IMR-90 (cell line): ENCODE results near the gene ZNF292. TPM values are rescaled to one million over a fixed set of nuclear protein-coding genes. Genes with fewer than 3 reads are reported as not detected.

Experiments
- ATAC-seq: fragments of 200-7000 bp; cut with Tn5 transposase; 2 replicates; pipeline ENCODE4 v1.9.1; 2020; ENCODE audit warnings: low read depth, mild to moderate bottlenecking, moderate library complexity
- BruUV-seq: library from RNA; stranded (reverse); fragments of 400-500 nt; replicated peaks from 2 replicates; lab custom pipeline; 2021; lab: Mats Ljungman, UMichigan
- CTCF ChIA-PET: fragments of 300-600 bp; formaldehyde crosslinking; extraction: SDS; loops from one replicate; lab custom pipeline; 2021; ENCODE audit warnings: antibody characterized with exemption; lab: Yijun Ruan, JAX
- POLR2A ChIA-PET: fragments of 300-600 bp; sonication (Branson Sonifier 250); formaldehyde crosslinking; loops from one replicate; lab custom pipeline; 2022; ENCODE audit warnings: antibody characterized with exemption; ENCODE audit not compliant: unreplicated experiment; lab: Charles Lee
- DNase-seq: peaks from one replicate; pipeline ENCODE4 v3.0.0; 2013
- H2AFZ ChIP-seq: replicated peaks from 2 replicates; pipeline ENCODE3; 2013; ENCODE audit warnings: low read length, mild to moderate bottlenecking; ENCODE audit not compliant: poor library complexity
- H2AK5ac ChIP-seq: 2 replicates; pipeline ENCODE4 v1.6.1; 2013; ENCODE audit warnings: low read depth, low read length, inconsistent platforms
- H2AK9ac ChIP-seq: replicated peaks from 2 replicates; pipeline ENCODE3; 2013; ENCODE audit warnings: mild to moderate bottlenecking, low read depth, low read length, moderate library complexity; ENCODE audit not compliant: poor library complexity
- H2BK120ac ChIP-seq: 2 replicates; pipeline ENCODE4 v1.6.1; 2013; ENCODE audit warnings: low read depth, low read length, inconsistent platforms
- H2BK15ac ChIP-seq: 3 replicates; pipeline ENCODE4 v1.6.1; 2013; ENCODE audit warnings: low read depth, low read length, inconsistent platforms
- H2BK20ac ChIP-seq: 2 replicates; pipeline ENCODE4 v1.6.1; 2013; ENCODE audit warnings: low read depth, mild to moderate bottlenecking, inconsistent platforms, low read length, moderate library complexity
- H2BK5ac ChIP-seq: 2 replicates; pipeline ENCODE4 v1.6.1; 2013; ENCODE audit warnings: mild to moderate bottlenecking, low read depth, low read length, inconsistent platforms; ENCODE audit not compliant: poor library complexity, severe bottlenecking
- H3K14ac ChIP-seq: replicated peaks from 2 replicates; pipeline ENCODE4 v1.6.1; 2013; ENCODE audit warnings: low read depth, low read length, inconsistent platforms
- H3K18ac ChIP-seq: 2 replicates; pipeline ENCODE4 v1.6.1; 2013; ENCODE audit warnings: low read depth, low read length, control low read depth
- H3K23ac ChIP-seq: 2 replicates; pipeline ENCODE4 v1.6.1; 2013; ENCODE audit warnings: low read depth, low read length, inconsistent platforms
- H3K27ac ChIP-seq: 2 replicates; pipeline ENCODE4 v1.5.1; 2013; ENCODE audit warnings: mild to moderate bottlenecking, control low read depth, low read length; ENCODE audit not compliant: insufficient read depth
- H3K27me3 ChIP-seq: 2 replicates; pipeline ENCODE4 v1.6.1; 2013; ENCODE audit warnings: low read length; ENCODE audit not compliant: control insufficient read depth, insufficient read depth
- H3K36me3 ChIP-seq: 2 replicates; pipeline ENCODE4 v1.6.1; 2013; ENCODE audit warnings: low read length, mixed read lengths; ENCODE audit not compliant: control insufficient read depth, insufficient read depth
- H3K4ac ChIP-seq: 2 replicates; pipeline ENCODE4 v1.6.1; 2013; ENCODE audit warnings: low read depth, low read length, inconsistent platforms
- H3K4me1 ChIP-seq: 2 replicates; pipeline ENCODE4 v1.6.1; 2013; ENCODE audit warnings: low read length, mixed read lengths; ENCODE audit not compliant: control insufficient read depth, insufficient read depth
- H3K4me2 ChIP-seq: 2 replicates; pipeline ENCODE4 v1.6.1; 2013; ENCODE audit warnings: low read depth, mild to moderate bottlenecking, control low read depth, low read length, moderate library complexity
- H3K4me3 ChIP-seq: 2 replicates; pipeline ENCODE4 v1.5.1; 2013; ENCODE audit warnings: low read depth, mild to moderate bottlenecking, control low read depth, low read length, moderate library complexity; ENCODE audit not compliant: insufficient read depth
- H3K56ac ChIP-seq: 2 replicates; pipeline ENCODE4 v1.6.1; 2013; ENCODE audit warnings: low read length, inconsistent platforms; ENCODE audit not compliant: insufficient read depth; ENCODE audit errors: extremely low read depth
- H3K79me1 ChIP-seq, 2 experiments: 2 replicates each; pipeline ENCODE4 v1.6.1; 2013; ENCODE audit warnings: low read length in 2 of 2, inconsistent platforms in 1 of 2, low read depth in 1 of 2
- H3K9ac ChIP-seq: 2 replicates; pipeline ENCODE4 v1.6.1; 2013; ENCODE audit warnings: low read depth, low read length, control low read depth
- H3K9me1 ChIP-seq: 2 replicates; pipeline ENCODE4 v1.6.1; 2013; ENCODE audit warnings: low read length, inconsistent platforms; ENCODE audit not compliant: insufficient read depth
- H3K9me3 ChIP-seq: 2 replicates; pipeline ENCODE4 v1.6.1; 2013; ENCODE audit warnings: low read length; ENCODE audit not compliant: control insufficient read depth, insufficient read depth
- H4K20me1 ChIP-seq: 2 replicates; pipeline ENCODE4 v1.6.1; 2013; ENCODE audit warnings: low read length, inconsistent platforms; ENCODE audit not compliant: insufficient read depth
- H4K5ac ChIP-seq: 2 replicates; pipeline ENCODE4 v1.6.1; 2013; ENCODE audit warnings: mild to moderate bottlenecking, low read depth, low read length, control low read depth
- H4K8ac ChIP-seq, 2 experiments: 2 replicates each; pipeline ENCODE4 v1.6.1; 2013; ENCODE audit warnings: low read depth in 2 of 2, low read length in 2 of 2, control low read depth in 1 of 2, inconsistent platforms in 1 of 2
- H4K91ac ChIP-seq: 2 replicates; pipeline ENCODE4 v1.6.1; 2013; ENCODE audit warnings: low read depth, low read length, inconsistent platforms; ENCODE audit not compliant: insufficient read depth
- BHLHE40 ChIP-seq: fragments of 150-350 bp; IDR thresholded peaks from 2 replicates; pipeline ENCODE4 v1.6.1; 2016; ENCODE audit warnings: mild to moderate bottlenecking, low read depth, low read length
- CEBPB ChIP-seq: IDR thresholded peaks from 2 replicates; pipeline ENCODE4 v1.6.1; 2012; ENCODE audit warnings: low read depth, low read length, improper control_type of control experiment
- CHD1 ChIP-seq: IDR thresholded peaks from 2 replicates; pipeline ENCODE4 v1.6.1; 2012; ENCODE audit warnings: low read depth, low read length, improper control_type of control experiment
- CTCF ChIP-seq: conservative IDR thresholded peaks from 2 replicates; pipeline ENCODE4 v1.5.1; 2012; ENCODE audit warnings: mild to moderate bottlenecking, low read depth, low read length, improper control_type of control experiment
- FOS ChIP-seq: fragments of 150-350 bp; IDR thresholded peaks from 2 replicates; pipeline ENCODE4 v1.6.1; 2016; ENCODE audit warnings: low read depth, low read length
- MAFK ChIP-seq: IDR thresholded peaks from 2 replicates; pipeline ENCODE4 v1.6.1; 2012; ENCODE audit warnings: low read depth, low read length, improper control_type of control experiment
- NFE2L2 ChIP-seq: fragments of 150-350 bp; IDR thresholded peaks from 2 replicates; pipeline ENCODE4 v1.6.1; 2016; ENCODE audit warnings: low read depth, mild to moderate bottlenecking, low read length
- POLR2A ChIP-seq: IDR thresholded peaks from 2 replicates; pipeline ENCODE4 v1.6.1; 2012; ENCODE audit warnings: mild to moderate bottlenecking, low read depth, low read length
- RAD21 ChIP-seq: IDR thresholded peaks from 2 replicates; pipeline ENCODE4 v1.6.1; 2012; ENCODE audit warnings: low read length, improper control_type of control experiment
- RFX5 ChIP-seq: IDR thresholded peaks from 2 replicates; pipeline ENCODE4 v1.8.0; 2012; ENCODE audit warnings: low read depth, mild to moderate bottlenecking, low read length, moderate library complexity
- SMC3 ChIP-seq: fragments of 150-350 bp; IDR thresholded peaks from 2 replicates; pipeline ENCODE4 v1.6.1; 2016; ENCODE audit warnings: low read depth, mild to moderate bottlenecking, antibody characterized with exemption, low read length, moderate library complexity
- USF2 ChIP-seq: fragments of 150-350 bp; IDR thresholded peaks from 2 replicates; pipeline ENCODE4 v1.6.1; 2017; ENCODE audit warnings: mild to moderate bottlenecking, antibody characterized with exemption, low read length, low read depth
- WGBS, 2 experiments: methylation state at CpG; one replicate each; pipeline versions ENCODE4 v1.1.5 to v1.1.7; 2013; ENCODE audit warnings: missing lambda C conversion rate in 2 of 2; ENCODE audit not compliant: insufficient read length in 1 of 2; ENCODE audit errors: extremely low coverage in 2 of 2; 5-methylcytosine and 5-hydroxymethylcytosine counted together
- dilution Hi-C: fragments of 300-500 bp; cut with HindIII; formaldehyde crosslinking; loops from one replicate; pipeline ENCODE4 v1.14.3; 2018; ENCODE audit warnings: low sequenced_read_pairs; ENCODE audit not compliant: unreplicated experiment
- in situ Hi-C: fragments of 300-500 bp; cut with MboI; formaldehyde crosslinking; loops from 3 replicates; pipeline ENCODE4 v1.14.3; 2019; ENCODE audit warnings: low sequenced_read_pairs, inconsistent platforms, mixed read lengths
- intact Hi-C: fragments of 100-400 bp; cut with micrococcal nuclease; formaldehyde crosslinking; loops from 2 replicates; pipeline ENCODE4 v1.10.0; 2022
- polyA plus RNA-seq, 3 experiments: library from polyadenylated mRNA; depleted of rRNA; stranded (reverse); fragments of >200 nt; gene quantifications; 2 replicates each; pipeline ENCODE4 v1.2.3, GENCODE V29; 2012; ENCODE audit warnings: low replicate concordance in 1 of 3
- total RNA-seq: library from RNA; depleted of rRNA; stranded (reverse); fragments of >200 nt; gene quantifications from 2 replicates; pipeline ENCODE4 v1.2.3, GENCODE V29; 2012
- TF ChIP-seq, protein P1 (sequence below): fragments of 150-350 bp; IDR thresholded peaks from 2 replicates; pipeline ENCODE4 v1.6.1; 2016; ENCODE audit warnings: low read depth, mild to moderate bottlenecking, low read length, moderate library complexity, borderline replicate concordance

ZNF292 gene
- total and polyA plus RNA-seq, 2 of the 4 experiments (the other 2 are of a cell fraction): 5.5 to 28.3 TPM

GRCh38 chr6:87161299-87161698, 5.9 kb downstream of the ZNF292 start:
- no peak overlapping the region for H2BK5ac ChIP-seq
- peaks cover 0 to 37% of the 10 kb centered on the region in 2 experiments; a peak in 2 of 4 replicates for H3K79me1 ChIP-seq
- no peak for ATAC-seq
- no peak overlapping the region for H3K9ac ChIP-seq
- H4K8ac ChIP-seq: no peak overlapping the region
- H3K9me1 ChIP-seq: peaks cover 5% of the 10 kb centered on the region
- H3K14ac ChIP-seq: no peak overlapping the region
- H3K27me3 ChIP-seq: no peaks in the 10 kb centered on the region
- peaks cover 8% of the 10 kb centered on the region for H3K4me1 ChIP-seq
- TF ChIP-seq BHLHE40 (no peak), FOS (no peak), MAFK (no peak), RFX5 (no peak), USF2 (no peak), CHD1 (no peak), RAD21 (no peak), NFE2L2 (no peak), SMC3 (no peak), POLR2A (no peak), CEBPB (no peak), CTCF (no peak)
- TF ChIP-seq, protein P1, sequence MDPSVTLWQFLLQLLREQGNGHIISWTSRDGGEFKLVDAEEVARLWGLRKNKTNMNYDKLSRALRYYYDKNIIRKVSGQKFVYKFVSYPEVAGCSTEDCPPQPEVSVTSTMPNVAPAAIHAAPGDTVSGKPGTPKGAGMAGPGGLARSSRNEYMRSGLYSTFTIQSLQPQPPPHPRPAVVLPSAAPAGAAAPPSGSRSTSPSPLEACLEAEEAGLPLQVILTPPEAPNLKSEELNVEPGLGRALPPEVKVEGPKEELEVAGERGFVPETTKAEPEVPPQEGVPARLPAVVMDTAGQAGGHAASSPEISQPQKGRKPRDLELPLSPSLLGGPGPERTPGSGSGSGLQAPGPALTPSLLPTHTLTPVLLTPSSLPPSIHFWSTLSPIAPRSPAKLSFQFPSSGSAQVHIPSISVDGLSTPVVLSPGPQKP: no peak
- H3K4me3 ChIP-seq: no peak overlapping the region
- POLR2A ChIA-PET: no interaction called here
- intact Hi-C loops (no loop called here), dilution Hi-C loops (no loop called here), in situ Hi-C loops (no loop called here)
- H3K56ac ChIP-seq: no peak overlapping the region
- H3K4ac ChIP-seq: no peak overlapping the region
- H4K91ac ChIP-seq: no peak overlapping the region
- no peak overlapping the region for H2AFZ ChIP-seq
- no peak overlapping the region for H2AK9ac ChIP-seq
- H3K27ac ChIP-seq: no peak overlapping the region
- H2AK5ac ChIP-seq: no peak overlapping the region
- H4K5ac ChIP-seq: no peak overlapping the region
- peaks cover 94% of the 10 kb centered on the region for H4K20me1 ChIP-seq
- H2BK20ac ChIP-seq: no peak overlapping the region
- WGBS, 2 experiments: 54% methylated on average over 2 of the region's 4 CpGs; no CpG with 5 or more reads in 1 of the 2 experiments
- no peak overlapping the region for H2BK120ac ChIP-seq
- H3K9me3 ChIP-seq: no peaks in the 10 kb centered on the region
- H3K23ac ChIP-seq: no peak overlapping the region
- no peak overlapping the region for H3K18ac ChIP-seq
- H3K36me3 ChIP-seq: peaks cover 4% of the 10 kb centered on the region; the same call in 1 of the 2 replicates
- H2BK15ac ChIP-seq: no peak overlapping the region
- no TSS peak for BruUV-seq
- no peak overlapping the region; the same call in 1 of the 2 replicates for H3K4me2 ChIP-seq
- no peak for DNase-seq
- CTCF ChIA-PET: no interaction called here
